T-helper 2 cell (primary cell): ENCODE data around the gene RBFOX1.
"Not testable (repeated sequence)": the region's sequence is repeated elsewhere in the genome, so short reads cannot be mapped to it uniquely, and the experiment has no call there.

Experiments
- DNase-seq, 5 experiments: peaks; one replicate each; pipeline versions ENCODE4 v3.0.0 to v3.0.0-alpha.2; 2012 to 2022

Gene RBFOX1

DNA sequence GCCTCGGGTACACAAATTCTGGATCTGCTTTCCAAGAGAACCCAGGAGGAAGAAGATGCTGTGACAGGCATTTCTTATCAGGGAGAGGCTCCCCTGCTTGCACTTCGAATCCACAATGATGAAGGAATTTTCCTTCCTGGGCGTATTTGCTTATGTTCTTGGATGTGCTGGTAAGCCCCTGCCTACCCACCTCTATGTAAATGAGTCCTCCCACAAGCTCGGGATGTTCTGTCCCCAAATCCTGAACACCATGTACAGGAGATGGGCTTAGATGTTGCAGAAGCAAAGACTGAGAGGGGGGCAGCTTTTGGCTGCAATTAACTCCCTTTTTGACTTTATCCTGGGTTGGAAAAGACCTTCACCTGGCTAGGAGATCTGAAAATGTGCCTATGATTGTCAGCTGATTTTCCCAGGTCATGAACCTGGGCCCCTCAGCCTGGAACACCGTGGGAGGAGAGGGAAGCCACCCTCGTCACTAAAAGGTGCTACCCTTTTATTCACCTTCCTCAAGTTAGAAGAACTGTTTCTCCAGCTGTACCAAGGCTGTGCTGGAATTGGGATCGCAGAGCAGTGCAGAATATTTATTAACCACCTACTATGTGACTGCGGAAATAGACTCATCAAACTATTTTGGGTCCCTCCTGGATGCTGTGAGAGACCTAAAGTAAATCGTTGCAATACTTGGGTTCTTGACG is 150.1 kb downstream of the RBFOX1 start:
- no peak for DNase-seq

DNA sequence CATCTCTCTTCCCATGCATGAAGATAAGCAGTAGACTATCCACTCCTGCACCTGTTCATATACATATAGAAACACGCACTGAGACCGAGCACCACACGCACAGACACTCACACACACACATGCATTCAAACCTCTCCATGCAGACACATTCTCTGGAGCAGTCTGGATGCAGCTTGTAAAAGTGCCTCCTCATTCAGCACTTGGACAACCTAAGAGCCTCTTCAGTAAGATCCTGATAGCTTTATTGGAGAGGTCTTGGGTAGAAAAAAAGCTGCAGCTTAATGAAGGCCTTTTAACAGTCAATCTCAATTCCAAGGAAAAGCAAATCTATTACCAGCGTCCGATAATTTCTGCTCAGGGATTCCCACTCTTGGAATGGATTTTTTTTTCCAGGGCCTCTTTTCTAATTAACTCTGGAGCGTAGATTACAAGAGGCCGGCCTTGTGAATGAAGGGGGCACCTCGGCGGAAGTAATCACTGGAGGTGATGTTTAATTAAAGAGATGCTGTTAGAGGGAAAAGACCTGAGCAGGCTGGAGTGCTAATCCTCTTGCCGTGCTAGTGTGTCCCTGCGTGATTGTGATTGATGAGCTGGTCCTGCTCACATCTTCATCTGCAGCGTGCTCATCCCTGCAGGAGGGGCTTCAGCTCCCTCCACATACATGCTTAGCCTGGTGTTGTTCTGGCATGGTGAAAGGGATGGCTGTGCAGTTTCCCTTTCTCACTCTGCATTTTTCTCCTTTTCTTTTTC is 155.1 kb downstream of the RBFOX1 start:
- DNase-seq, result no peak

DNA sequence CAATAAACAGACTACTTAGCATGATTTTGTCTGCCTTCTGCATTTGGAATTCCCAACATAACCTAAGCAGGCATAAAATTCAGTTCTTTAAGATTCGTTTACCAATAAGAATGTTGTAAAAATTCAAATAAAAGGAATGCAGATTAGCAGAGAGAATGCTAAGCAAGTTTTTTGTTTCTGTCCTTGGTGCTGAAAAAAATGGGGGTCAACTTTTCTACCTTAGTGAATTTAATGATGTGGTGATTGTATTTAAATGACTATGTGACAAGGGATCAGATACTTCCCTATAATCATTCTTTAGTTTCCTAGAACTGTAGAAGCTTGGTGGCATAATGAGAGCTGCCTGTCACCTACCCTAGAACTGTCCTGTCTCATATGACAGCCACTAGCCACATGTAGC is 159.5 kb downstream of the RBFOX1 start:
- DNase-seq, result no peak

DNA sequence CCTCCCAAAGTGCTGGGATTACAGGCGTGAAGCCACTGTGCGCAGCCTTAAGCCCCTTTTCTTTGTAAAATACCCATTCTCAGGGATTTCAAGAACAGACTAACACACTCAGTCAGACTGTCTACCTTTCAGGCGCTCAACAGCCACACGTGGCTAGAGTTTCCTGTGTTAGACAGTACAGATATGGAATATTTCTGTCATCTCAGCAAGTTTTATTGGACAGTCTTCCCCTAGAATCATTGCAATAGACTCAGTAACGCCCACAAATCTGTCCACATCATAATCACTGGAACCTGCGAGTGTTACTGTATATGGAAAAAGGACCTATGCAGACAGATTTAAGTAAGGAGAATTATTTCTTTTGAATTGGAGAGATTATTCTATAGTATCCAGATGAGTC is 160.5 kb downstream of the RBFOX1 start:
- no peak for DNase-seq

DNA sequence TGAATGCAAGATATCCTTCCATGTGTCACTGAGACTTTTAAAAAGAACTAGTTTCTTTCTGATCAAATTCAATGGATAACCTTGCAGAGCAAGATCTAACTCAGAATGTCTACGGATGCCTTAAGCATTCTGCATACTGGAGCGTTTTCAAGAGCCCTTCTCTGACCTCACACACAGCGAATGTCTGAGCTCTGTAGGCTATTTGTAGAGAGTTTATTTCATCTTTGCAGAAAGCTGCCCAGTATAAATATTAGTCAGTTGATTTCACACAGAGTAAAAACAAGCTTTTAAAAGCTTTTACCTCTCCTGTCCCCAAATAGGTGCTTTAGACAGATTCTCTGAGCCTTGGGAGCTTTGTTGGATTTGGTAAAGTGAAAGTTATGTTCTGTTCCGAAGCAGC is 165.0 kb downstream of the RBFOX1 start:
- DNase-seq, result no peak

DNA sequence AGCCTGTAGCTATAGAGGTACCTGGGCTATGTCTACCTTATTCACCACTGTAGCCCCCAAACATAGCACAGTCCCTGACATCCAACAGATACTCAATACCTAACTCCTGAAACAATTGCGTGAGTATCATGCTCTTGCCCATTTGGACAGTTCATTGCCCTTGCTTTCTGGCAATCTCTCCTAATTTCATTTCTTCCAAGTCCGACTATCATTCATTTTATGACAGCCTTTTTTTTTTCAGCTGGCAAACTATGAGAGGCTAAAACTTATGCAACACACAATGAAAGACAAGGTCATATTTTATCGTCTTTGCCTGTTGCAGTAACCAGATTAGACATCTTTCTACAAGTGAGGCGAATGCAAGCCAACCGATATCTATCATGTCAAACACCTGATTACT is 169.2 kb downstream of the RBFOX1 start:
- no peak for DNase-seq

DNA sequence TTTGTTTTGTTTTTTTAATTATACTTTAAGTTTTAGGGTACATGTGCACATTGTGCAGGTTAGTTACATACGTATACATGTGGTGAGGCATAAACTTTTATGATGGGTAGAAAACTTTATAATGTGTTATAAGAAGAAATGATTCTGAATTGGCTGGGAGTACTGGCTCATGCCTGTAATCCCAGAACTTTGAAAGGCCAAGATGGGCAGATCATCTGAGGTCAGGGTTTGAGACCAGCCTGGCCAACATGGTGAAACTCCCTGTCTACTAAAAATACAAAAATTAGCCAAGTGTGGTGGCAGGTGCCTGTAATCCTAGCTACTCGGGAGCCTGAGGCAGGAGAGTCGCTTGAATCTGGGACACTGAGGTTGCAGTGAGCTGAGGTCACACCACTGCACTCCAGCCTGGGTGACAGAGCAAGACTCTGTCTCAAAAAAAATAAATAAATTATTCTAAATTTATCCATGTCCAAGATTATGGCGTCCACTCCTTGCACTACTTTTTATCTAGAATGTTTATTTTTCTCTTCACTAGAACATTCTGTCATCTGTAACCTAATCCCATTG is 170.0 kb downstream of the RBFOX1 start:
- not testable (repeated sequence) for DNase-seq

DNA sequence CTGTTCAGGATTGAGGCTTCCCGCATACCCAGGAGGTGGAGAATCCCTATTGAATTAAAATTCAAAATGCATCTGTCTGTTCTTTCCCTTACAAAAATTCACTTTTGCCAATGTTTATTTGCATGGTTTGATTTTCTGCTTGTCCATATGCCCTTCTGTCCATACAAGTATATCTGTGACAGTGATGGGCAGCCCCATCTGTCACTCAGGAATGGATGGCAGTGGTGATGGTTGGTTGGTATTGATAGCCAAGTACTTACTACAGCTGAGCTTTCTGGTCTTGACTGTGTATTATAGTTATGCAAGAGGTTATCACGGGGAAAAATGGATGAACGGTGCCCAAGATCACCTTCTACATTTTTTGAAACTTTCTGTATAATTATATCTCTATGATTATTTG is 171.0 kb downstream of the RBFOX1 start:
- no peak for DNase-seq

DNA sequence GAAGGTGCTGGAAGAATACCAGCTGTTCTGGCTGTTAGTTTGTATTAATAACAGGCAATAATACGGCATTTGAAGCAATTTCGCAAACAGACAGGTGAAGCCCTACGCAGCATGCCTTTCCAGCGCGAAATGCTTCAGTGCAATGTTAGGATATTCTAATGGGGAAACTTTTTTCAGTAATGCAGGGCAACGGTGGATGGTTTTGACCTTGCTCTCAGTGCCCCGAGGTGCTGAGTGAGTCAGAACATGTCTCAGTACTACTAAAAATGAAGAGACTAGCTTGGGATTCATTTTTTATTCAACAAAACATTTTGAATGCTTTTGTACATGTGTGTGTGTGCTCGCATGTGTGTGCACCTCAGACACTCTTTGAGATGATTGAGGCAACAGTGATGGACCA is 172.2 kb downstream of the RBFOX1 start:
- DNase-seq, result no peak

DNA sequence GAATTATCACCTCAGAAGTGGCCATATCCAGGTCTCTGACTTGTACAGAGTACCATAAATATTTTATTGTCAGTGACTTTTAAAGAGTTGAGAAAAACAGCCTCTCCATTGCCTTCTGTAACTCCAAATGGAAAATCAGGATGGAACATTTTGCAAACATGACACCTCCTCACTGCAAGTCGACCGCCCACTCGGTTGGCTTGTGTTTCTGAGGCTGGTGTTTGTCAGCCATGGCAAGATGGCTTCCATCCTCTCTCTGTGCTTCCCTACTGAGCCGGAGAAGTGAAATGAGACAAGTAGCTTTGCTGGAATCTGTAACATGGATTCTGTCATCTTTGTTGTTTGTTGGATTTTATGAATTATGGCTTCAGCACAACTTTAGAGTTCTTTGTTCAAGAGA is 172.8 kb downstream of the RBFOX1 start:
- DNase-seq, result no peak

DNA sequence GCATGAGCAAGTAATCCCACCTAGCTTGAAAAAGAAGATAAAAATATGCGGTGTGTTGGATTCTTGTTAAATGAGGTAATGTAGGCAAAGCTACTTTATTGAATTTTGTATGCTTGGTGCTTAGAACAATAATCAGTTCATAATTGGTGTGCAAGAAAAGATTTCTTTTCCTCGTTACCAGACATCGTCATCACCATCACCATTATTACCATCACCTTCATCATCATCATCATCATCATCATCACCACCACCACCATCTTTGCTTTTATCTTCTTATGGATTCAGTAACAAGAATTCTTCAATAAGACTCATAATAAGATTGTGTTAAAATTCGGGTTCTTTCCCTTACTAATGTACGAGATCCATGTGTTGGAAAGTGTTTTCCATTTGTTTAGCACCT is 173.7 kb downstream of the RBFOX1 start:
- no peak for DNase-seq

DNA sequence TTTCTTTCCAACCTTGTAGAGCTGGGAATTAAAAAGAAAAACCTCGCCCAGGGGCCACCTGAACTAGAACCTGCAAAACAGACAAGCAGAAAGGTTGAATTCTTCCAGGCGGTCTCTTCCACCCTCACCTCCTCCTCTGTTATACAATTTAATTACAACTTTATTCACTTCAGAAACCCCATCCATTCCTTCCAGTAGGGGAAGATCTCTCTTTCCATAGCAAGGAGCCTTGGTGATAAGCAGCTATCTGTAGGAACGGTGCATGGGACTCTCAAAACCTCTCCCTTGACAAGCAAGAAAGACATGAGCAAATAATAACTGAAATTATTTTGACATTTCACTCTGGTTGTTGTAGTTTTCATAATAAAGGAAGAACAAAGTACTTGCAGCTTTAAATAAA is 176.0 kb downstream of the RBFOX1 start:
- DNase-seq, result no peak

DNA sequence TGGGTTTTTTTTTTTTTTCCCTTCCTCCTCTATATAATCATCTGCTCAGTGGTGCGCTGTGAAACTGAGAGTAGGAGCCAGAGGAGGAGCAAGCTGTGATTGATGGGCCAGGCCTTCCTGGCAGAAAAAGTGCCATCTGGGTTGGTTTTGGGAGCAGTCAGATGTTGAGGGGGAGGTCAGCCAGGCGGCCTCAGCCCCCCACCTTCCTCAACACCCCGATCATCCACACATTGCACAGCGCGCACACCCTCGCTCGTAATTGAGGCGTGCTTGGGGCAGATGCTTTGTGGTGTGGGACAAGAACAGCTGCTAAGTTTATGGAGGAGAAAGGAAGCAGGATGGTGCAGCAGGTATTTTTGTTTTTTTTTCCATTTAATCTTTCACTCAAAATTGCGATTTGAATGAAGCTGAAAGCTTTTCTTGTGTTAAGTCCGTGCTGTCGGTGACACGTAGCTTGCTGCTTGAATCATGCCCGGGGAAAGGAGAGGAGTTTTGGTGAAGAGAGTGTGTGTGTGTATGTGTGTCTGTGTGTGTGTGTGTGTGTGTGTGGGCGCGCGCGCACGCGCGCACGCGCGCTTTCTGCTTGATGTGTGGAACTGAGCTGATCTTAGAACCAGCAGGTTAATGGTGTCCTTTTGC is 177.4 kb downstream of the RBFOX1 start:
- DNase-seq, result no peak

DNA sequence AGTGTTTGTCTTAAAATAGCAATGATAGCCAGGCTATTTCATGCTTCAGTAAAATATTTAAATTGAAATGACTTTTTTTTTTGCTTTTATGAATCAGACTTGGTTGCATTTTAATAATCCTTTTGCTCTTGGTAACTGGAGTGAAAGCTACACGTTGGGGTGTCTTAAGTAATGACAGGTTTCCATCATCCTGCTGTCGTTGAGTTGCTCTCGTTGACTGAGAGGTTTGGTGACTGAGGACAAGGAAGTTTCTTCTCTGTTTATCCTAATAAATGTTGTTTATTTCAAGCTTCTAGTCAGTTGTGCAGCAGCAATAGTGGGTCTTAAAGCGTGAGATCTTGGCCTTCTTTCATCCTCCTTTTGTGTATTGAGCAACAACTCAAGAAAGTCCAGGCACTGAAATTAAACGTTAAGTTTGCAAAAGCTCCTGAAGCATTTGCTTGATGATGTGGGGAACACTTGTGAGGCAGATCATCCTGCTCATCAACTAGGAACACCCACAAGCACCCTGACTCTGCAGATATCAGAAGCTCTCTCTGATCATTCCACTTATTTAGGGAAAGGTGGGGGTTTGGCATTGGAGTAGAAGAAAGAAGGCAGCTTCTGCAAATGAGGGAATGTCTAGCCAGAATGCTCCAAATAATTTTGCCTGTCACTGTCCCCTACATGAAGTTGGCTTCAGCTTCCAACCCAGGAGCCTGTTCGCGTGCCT is 179.1 kb downstream of the RBFOX1 start:
- no peak for DNase-seq

DNA sequence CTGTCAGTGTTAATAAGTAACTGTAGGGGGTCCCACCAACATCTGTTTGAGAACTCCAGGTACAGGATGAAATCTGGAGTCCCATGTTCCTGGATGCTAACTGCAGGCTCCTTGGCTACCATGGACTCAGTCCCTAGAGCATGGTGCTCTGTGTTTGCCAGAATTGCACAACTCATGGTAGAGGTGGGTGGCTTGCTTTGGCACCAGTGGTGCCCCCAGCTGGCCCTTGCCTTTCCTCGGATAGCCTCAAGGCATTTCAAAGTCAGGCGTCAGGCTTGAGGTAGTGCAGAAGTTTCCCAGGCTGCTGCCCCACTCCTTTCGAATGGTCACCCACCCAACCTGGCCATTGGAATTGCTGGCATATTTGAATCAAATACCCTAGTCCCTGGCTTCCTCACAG is 179.9 kb downstream of the RBFOX1 start:
- no peak for DNase-seq

DNA sequence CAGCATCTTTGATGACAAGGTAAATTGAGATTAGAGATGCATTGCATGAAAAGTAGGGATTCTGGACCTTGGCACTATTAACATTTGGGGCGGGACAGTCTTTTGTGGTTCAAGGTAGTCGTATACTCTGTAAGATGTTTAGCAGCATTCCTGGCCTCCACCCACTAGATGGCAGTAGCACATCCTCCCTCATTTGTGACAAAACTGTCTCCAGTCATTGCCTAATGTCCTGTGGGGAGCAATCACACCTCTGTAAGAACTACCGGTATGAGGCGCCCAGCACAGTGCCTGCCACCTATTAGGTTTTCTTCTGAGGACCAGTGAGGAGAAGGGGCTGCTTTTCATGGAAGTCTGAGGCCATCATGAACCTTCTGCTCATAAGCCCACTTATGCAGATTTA is 180.8 kb downstream of the RBFOX1 start:
- peak in 1 of 5 experiments; percentile 11 for DNase-seq

DNA sequence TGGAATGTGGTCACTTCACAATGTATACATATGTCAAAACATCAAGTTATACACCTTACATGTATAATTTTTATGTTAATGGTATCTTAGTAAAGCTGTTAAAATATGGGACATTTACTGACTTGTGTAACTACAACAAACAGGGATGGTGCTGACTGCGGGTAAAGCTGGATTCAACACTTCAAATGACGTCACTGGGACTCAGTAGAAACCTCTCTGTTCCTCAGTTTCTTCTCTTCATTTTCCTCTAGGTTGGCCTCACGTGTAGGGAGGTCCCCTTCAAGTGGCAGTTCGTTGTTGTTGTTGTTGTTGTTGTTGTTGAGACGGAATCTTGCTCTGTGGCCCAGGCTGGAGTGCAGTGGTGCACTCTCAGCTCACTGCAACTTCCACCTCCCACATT is 182.9 kb downstream of the RBFOX1 start:
- no peak for DNase-seq

DNA sequence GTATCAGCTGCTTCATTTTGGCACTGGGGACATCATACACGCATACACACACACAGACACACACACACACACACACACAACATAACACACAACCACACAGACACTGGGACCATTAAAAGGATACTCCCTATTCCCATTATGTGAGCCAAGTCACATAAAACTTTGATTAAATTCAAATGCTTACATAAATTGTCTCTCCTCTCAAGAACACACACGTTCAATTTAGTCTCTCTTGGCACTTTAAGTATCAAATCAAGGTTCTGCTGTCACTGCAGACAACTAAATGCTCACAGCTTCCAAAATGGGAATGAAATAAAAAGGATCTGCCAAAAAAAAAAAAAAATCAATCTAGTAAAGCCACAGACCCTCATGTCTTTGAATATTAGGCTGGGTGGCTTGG is 184.9 kb downstream of the RBFOX1 start:
- DNase-seq, result no peak

DNA sequence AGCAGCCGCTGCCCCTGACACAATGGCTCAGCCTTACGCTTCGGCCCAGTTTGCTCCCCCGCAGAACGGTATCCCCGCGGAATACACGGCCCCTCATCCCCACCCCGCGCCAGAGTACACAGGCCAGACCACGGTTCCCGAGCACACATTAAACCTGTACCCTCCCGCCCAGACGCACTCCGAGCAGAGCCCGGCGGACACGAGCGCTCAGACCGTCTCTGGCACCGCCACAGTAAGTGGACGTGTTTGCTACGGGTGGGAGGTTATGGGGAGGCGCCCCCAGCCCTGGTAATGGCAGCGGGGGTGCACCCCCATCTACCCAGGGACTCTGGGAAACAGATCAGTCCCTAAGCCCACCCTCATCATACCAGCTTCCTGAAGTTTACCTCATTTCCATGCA is 185.5 kb downstream of the RBFOX1 start:
- DNase-seq, result no peak

DNA sequence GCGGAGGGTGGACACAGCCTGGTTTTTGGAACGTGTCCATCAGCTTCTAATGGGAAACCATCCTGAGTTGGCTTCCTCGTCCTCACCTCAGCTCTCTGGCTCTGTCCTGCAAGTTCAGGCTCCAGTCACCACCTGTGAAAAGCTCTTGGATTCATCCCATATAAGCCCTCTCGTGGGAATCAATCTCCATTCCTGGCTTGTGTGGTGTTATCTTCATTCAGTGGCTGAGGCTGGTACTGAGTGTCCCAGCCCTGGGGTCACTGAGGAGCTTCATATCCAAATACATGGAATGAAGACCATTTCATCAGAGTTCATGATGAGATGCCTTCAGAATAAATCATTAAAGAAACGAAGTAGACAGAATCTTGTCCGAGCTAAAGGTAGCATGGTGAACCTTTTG is 189.2 kb downstream of the RBFOX1 start:
- no peak for DNase-seq

DNA sequence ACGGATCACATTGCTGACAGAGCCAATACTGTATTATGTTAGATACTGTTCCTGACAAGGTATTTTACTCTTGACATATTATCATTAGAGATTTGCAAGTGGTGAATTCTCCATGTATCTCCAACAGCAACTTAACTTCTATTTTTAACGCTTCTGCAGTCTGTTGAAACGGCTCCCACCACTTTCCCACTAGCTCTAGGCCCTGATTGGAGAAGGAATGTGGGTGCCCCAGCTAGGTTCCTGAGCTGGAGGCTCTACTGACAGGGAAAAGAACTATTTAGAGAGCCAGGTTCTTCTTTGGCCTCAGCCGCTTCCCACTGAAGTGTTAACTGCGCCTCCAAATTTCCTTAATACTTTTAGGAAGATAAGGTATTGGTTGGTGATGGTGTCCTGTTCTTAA is 191.8 kb downstream of the RBFOX1 start:
- no peak for DNase-seq

DNA sequence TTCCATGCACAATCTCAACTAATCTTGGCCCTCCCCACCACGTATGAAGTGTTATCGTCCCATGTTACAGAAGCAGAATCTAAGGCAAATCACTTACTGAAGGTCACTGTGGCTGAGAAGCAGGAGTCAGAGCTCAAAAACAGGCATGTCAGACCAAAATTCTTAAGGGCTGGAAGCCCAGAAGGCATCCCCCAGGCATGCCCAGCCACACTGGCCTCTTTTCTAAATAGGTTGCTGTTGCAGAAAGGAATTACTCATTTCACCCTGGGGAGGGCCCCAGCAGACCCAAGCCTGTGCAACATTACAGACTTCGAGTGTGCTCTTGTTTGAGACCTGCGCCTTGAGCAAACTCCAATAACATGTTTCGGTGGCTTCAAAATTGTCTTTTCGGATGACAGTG is 194.1 kb downstream of the RBFOX1 start:
- DNase-seq, result no peak

DNA sequence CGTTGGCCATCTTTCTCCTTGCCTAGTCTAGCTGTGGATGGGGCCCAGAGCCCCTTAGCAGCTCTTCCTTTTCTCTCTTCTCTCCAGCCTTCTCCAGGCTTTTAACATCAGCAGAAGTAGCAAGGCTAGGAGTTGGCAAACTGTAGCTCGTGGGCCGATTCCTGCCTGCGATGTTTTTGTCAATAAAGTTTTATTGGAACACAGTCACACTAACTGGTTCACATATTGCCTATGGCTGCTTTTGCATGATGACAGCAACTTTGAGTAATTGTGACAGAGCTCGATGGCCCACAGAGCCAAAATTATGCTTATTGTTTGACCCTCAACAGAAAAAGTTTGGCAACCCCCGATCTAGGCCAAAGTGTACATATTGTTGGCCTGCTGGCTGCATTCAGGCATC is 199.9 kb downstream of the RBFOX1 start:
- DNase-seq, result no peak
